Stomach (tissue), 4 donors: ENCODE data around the gene BTNL8.

ENCODE experiments used
- CTCF ChIP-seq, 7 experiments: fragments of 450-650 bp in 4 of 7; fragments of 200-600 bp in 3 of 7; sonication (generic) in 3 of 7; IDR thresholded peaks; one replicate each; pipeline ENCODE4 v1.5.1; 2016 to 2019; ENCODE audit warnings: antibody characterized with exemption in 7 of 7, control low read depth in 2 of 7, mild to moderate bottlenecking in 1 of 7
- POLR2A ChIP-seq, 4 donors: fragments of 450-650 bp; IDR thresholded peaks; one replicate each; pipeline ENCODE4 v1.6.1; 2016; ENCODE audit warnings: antibody characterized with exemption in 4 of 4, control low read depth in 2 of 4, mild to moderate bottlenecking in 1 of 4, moderate library complexity in 1 of 4

- TF ChIP-seq CTCF (IDR thresholded peaks at IDR 0.05) (no peak), POLR2A (IDR thresholded peaks at IDR 0.05) (no peak)
Measured at GRCh38 chr5:180922932-180923331, 24.0 kb downstream of the BTNL8 start.
